Measurements from ENCODE around the gene C20orf144. TPM values are rescaled to one million over a fixed set of nuclear protein-coding genes. Genes with fewer than 3 reads are reported as not detected.

The C20orf144 gene
- total and polyA plus RNA-seq, 8 donors: 0.19 to 0.31 TPM; not detected in 6

DNA sequence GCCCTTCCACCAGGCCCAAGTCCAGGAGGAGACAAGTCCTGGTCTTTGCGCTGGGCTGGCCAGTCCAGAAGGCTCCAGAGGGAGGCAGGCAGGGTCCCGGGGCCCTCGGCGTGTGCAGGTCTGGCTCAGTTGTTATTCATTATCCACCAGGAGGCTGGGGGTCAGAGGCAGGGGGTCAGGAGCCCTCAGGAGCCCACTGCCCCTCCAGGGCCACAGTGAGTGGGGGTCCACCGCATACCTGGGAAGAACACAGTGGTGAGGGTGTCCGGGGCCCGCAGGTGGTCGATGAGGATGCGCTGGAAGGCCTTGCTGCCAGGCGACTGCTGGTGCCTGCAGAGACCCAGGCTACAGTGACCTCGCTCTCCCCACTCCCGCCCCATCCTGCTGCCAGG lies 4.4 kb upstream of the C20orf144 start:
- peak in 1 of 2 donors; percentile 5 for DNase-seq
- no peaks in the 10 kb centered on the region for H3K27me3 ChIP-seq
- peaks cover 27 to 36% (median 33%) of the 10 kb centered on the region in 4 donors for H3K4me1 ChIP-seq
- peaks cover 27 to 48% (median 42%) of the 10 kb centered on the region in 4 donors for H3K36me3 ChIP-seq
- 91 to 99% (median 96%) methylated on average over 6 to 12 of the region's 12 CpGs for WGBS, 5 donors
- H3K9me3 ChIP-seq: no peaks in the 10 kb centered on the region
- no peak overlapping the region for H3K27ac ChIP-seq
- no peak overlapping the region for H3K4me3 ChIP-seq
- TF ChIP-seq, protein P1, sequence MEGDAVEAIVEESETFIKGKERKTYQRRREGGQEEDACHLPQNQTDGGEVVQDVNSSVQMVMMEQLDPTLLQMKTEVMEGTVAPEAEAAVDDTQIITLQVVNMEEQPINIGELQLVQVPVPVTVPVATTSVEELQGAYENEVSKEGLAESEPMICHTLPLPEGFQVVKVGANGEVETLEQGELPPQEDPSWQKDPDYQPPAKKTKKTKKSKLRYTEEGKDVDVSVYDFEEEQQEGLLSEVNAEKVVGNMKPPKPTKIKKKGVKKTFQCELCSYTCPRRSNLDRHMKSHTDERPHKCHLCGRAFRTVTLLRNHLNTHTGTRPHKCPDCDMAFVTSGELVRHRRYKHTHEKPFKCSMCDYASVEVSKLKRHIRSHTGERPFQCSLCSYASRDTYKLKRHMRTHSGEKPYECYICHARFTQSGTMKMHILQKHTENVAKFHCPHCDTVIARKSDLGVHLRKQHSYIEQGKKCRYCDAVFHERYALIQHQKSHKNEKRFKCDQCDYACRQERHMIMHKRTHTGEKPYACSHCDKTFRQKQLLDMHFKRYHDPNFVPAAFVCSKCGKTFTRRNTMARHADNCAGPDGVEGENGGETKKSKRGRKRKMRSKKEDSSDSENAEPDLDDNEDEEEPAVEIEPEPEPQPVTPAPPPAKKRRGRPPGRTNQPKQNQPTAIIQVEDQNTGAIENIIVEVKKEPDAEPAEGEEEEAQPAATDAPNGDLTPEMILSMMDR (IDR thresholded peaks at IDR 0.05): no peak
- TF ChIP-seq POLR2AphosphoS5 (IDR thresholded peaks at IDR 0.05): no peak
- no peak for TF ChIP-seq EP300 (IDR thresholded peaks at IDR 0.05)
- no peak for TF ChIP-seq POLR2A (IDR thresholded peaks at IDR 0.05)
- intact Hi-C loops (cut with DNase I; ENCODE audit: low total_unique reads): loop anchor here (5.0 kb wide), 1 partner anchor 205 kb away; no protein-coding TSS in a partner anchor

DNA sequence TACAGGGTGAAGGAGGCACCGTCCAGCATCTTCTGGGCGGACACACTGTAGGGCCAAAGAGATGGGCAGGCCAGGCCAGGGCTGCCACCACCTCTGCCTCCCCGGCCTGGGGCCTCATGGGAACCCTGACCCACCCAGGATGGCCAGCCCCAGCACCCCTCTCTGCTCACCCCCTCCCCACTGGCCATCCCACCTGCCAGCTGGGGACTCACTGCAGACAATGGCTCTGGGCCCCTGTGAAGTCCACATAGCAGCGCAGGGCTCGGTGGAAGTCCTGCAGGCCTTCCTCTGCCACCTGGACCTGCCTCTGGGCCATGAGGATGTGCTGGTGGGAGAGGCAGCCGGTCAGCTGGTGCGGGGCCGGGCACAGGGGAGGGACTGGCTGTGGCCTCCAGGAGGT lies 3.6 kb upstream of the C20orf144 start:
- TF ChIP-seq POLR2AphosphoS5 (IDR thresholded peaks at IDR 0.05): no peak
- TF ChIP-seq POLR2A (IDR thresholded peaks at IDR 0.05): no peak
- no peak for TF ChIP-seq EP300 (IDR thresholded peaks at IDR 0.05)
- TF ChIP-seq, protein P1 (IDR thresholded peaks at IDR 0.05): no peak
- intact Hi-C loops (cut with DNase I; ENCODE audit: low total_unique reads): loop anchor here (5.0 kb wide), 1 partner anchor 206 kb away; no protein-coding TSS in a partner anchor
- Histone ChIP-seq H3K4me1 (peaks cover 19 to 35% (median 32%) of the 10 kb centered on the region in 4 donors), H3K36me3 (peaks cover 27 to 48% (median 42%) of the 10 kb centered on the region in 4 donors), H3K4me3 (no peak overlapping the region), H3K27me3 (no peaks in the 10 kb centered on the region), H3K9me3 (no peaks in the 10 kb centered on the region), H3K27ac (no peak overlapping the region)
- DNase-seq: peak in 1 of 2 donors; percentile 8
- WGBS, 5 donors: 91 to 98% (median 96%) methylated on average over 4 to 8 of the region's 8 CpGs

DNA sequence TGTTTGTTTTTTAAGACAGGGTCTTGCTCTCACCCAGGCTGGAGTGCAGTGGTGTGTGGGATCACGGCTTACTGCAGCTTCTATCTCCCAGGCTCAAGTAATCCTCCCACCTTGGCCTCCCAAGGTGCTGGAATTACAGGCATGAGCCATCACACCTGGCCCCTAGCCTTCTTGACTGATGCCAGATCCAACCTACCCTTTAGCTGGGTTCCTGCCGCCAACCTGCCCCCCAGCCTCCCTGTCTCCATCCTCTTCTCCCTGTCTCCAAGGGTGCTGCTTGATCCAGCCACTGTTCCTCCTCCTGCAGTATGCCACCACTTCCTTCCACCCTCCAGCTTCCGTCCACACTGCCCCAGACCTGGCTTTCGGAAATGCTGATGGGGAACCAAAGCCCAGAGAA lies 3.2 kb upstream of the C20orf144 start:
- no peaks in the 10 kb centered on the region for H3K9me3 ChIP-seq
- no peak overlapping the region for H3K4me3 ChIP-seq
- intact Hi-C loops (cut with DNase I; ENCODE audit: low total_unique reads): loop anchor here (5.0 kb wide), 1 partner anchor 207 kb away; no protein-coding TSS in a partner anchor

DNA sequence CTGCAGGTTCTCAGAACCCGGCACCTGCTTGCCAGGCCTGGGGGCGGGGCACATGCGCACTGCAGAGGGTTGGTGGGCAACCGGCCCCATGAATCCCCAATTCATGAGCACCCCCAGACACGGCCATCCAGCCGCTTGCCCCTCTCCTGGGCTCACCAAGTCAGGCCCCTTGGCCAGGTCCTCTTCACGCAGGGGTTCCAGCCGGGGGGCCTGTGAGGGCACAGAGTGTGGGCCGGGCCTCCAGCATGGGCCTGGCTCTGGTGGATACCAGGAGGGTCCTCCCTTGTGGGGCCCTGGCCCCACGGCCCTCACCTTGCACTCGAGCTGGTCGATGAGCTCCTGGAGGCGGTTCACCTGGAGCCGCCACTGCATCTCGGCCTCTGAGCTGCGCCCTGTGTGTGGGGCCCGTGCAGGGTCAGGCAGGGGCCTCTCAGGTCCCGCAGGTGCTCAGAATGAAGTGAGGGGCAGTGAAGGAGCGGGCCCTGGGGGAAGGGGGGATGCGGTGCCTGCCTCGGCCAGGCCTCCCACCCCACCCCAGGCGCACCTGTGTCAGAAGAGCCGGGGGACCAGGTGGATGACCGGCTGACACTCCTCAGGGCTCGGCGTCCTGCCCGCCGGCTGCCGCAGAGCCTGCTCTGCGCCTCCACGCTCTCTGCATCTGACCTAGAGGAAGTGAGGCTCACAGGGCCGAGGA lies 2.6 kb upstream of the C20orf144 start:
- H3K4me3 ChIP-seq: no peak overlapping the region
- no peak overlapping the region for H3K27ac ChIP-seq
- peak in 1 of 2 donors; percentile 7 for DNase-seq
- WGBS, 5 donors: 93 to 100% (median 94%) methylated on average over 3 to 32 of the region's 32 CpGs
- TF ChIP-seq, protein P1 (IDR thresholded peaks at IDR 0.05): no peak
- TF ChIP-seq POLR2A (IDR thresholded peaks at IDR 0.05): no peak
- TF ChIP-seq POLR2AphosphoS5 (IDR thresholded peaks at IDR 0.05): no peak
- no peak for TF ChIP-seq EP300 (IDR thresholded peaks at IDR 0.05)
- H3K9me3 ChIP-seq: no peaks in the 10 kb centered on the region
- intact Hi-C loops (cut with DNase I; ENCODE audit: low total_unique reads): loop anchor here (5.0 kb wide), 1 partner anchor 207 kb away; no protein-coding TSS in a partner anchor
- H3K27me3 ChIP-seq: no peaks in the 10 kb centered on the region
- H3K4me1 ChIP-seq: peaks cover 16 to 33% (median 31%) of the 10 kb centered on the region in 4 donors
- peaks cover 27 to 48% (median 42%) of the 10 kb centered on the region in 4 donors for H3K36me3 ChIP-seq

More for the DNA sequence above, 3.2 kb upstream of the C20orf144 start:
- H3K27me3 ChIP-seq: no peaks in the 10 kb centered on the region
- 93 to 100% (median 97%) methylated on average over 4 of the region's 4 CpGs for WGBS, 5 donors
- no peak overlapping the region for H3K27ac ChIP-seq
- peaks cover 16 to 33% (median 31%) of the 10 kb centered on the region in 4 donors for H3K4me1 ChIP-seq
- no peak for DNase-seq
- TF ChIP-seq EP300 (IDR thresholded peaks at IDR 0.05) (no peak), POLR2AphosphoS5 (IDR thresholded peaks at IDR 0.05) (no peak), POLR2A (IDR thresholded peaks at IDR 0.05) (no peak)
- TF ChIP-seq, protein P1 (IDR thresholded peaks at IDR 0.05): no peak
- H3K36me3 ChIP-seq: peaks cover 27 to 48% (median 42%) of the 10 kb centered on the region in 4 donors
